ENCODE results near the gene CDH20. TPM values are rescaled to one million over a fixed set of nuclear protein-coding genes. Genes with fewer than 3 reads are reported as not detected.

Gene CDH20
- total and polyA plus RNA-seq, 4 donors: 0.02 to 0.11 (median 0.07) TPM; not detected in 1

DNA sequence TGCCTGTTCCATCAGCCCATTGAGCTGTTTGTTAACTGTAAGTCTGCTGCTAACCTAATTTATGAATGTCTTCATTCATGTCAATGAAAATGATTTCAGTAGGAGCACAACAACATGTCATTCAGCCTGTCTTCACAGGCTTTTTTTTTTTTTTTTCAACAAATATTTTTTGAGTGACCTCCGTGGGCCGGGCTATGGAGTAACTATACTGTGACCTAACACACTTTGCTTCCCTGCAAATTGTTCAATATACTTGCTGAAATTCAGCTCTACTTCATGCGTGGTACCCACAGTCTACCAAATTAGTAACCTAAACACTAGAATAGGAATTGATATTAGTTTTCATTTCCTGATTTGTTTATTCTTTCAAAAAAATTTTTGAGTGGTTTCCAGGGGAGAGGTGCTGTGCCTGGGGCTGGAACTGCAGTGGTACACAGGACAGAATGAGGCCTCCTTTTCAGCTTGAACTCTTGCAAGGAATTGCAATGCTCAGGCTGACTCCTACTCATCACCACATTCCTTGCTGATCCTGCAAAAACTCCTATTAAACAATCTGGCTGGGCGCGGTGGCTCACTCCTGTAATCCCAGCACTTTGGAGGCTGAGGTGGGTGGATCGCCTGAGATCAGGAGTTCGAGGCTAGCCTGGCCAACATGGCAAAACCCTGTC lies 87.1 kb downstream of the CDH20 start:
- H3K4me1 ChIP-seq (ENCODE audit: control insufficient read depth in 5 of 5, insufficient read depth in 5 of 5, low read length in 5 of 5): no peaks in the 10 kb centered on the region
- no peaks in the 10 kb centered on the region for H3K36me3 ChIP-seq (ENCODE audit: control insufficient read depth in 4 of 4, insufficient read depth in 4 of 4, low read length in 4 of 4)
- peaks cover 0 to 4% (median under 1%) of the 10 kb centered on the region in 4 donors for H3K9me3 ChIP-seq (ENCODE audit: control insufficient read depth in 4 of 4, insufficient read depth in 3 of 4, low read length in 3 of 4)
- DNase-seq (no peak), ATAC-seq (ENCODE audit: insufficient read depth, low FRiP score) (no peak)
- H3K27ac ChIP-seq (ENCODE audit: low read depth in 1 of 2, low read length in 1 of 2): no peak overlapping the region
- no peaks in the 10 kb centered on the region for H3K27me3 ChIP-seq (ENCODE audit: control insufficient read depth in 3 of 3, insufficient read depth in 3 of 3, low read length in 2 of 3)
- no peak overlapping the region for H3K9ac ChIP-seq (ENCODE audit: insufficient read depth in 1 of 2, low read length in 2 of 2)
- no peak overlapping the region for H3K4me3 ChIP-seq
- TF ChIP-seq, protein P1, sequence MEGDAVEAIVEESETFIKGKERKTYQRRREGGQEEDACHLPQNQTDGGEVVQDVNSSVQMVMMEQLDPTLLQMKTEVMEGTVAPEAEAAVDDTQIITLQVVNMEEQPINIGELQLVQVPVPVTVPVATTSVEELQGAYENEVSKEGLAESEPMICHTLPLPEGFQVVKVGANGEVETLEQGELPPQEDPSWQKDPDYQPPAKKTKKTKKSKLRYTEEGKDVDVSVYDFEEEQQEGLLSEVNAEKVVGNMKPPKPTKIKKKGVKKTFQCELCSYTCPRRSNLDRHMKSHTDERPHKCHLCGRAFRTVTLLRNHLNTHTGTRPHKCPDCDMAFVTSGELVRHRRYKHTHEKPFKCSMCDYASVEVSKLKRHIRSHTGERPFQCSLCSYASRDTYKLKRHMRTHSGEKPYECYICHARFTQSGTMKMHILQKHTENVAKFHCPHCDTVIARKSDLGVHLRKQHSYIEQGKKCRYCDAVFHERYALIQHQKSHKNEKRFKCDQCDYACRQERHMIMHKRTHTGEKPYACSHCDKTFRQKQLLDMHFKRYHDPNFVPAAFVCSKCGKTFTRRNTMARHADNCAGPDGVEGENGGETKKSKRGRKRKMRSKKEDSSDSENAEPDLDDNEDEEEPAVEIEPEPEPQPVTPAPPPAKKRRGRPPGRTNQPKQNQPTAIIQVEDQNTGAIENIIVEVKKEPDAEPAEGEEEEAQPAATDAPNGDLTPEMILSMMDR (IDR thresholded peaks at IDR 0.05; ENCODE audit: control extremely low read depth, extremely low read depth): no peak
- WGBS, 2 donors: 85 to 94% methylated on average over 7 of the region's 7 CpGs

DNA sequence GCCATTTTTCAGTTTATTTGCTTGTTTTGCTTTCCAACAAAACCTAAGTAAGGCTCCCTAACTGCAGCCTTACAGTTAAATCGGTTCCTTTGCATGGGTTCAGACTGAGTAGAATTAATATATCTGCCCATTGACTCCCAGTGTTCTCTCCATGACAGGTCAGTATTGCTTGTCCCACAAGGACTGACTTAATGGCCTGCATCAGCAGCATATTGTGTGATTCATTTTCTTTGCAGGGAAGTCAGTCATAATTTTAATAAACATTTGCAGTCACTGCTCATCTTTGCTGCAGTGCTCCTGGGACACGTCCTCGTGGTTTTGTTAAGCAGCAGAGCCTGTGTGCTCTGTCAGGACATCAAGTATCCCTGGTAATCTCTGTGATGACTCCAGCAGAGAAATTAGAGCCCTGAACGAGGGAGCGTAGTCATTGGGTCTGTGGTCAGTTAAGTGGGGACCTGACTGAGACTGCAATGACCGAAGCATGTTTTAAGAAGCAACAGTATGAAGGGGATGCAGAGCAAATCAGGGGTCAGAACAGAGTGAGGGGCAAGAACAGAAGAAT lies 93.3 kb downstream of the CDH20 start:
- H3K36me3 ChIP-seq (ENCODE audit: control insufficient read depth in 4 of 4, insufficient read depth in 4 of 4, low read length in 4 of 4): no peaks in the 10 kb centered on the region
- ATAC-seq (ENCODE audit: insufficient read depth, low FRiP score): no peak
- H3K27ac ChIP-seq (ENCODE audit: low read depth in 1 of 2, low read length in 1 of 2): no peak overlapping the region
- peaks cover 0 to 2% (median 0%) of the 10 kb centered on the region in 4 donors for H3K9me3 ChIP-seq (ENCODE audit: control insufficient read depth in 4 of 4, insufficient read depth in 3 of 4, low read length in 3 of 4)
- TF ChIP-seq, protein P1 (IDR thresholded peaks at IDR 0.05; ENCODE audit: control extremely low read depth, extremely low read depth): no peak
- H3K4me3 ChIP-seq: no peak overlapping the region
- no peak overlapping the region for H3K9ac ChIP-seq (ENCODE audit: insufficient read depth in 1 of 2, low read length in 2 of 2)
- no peaks in the 10 kb centered on the region for H3K27me3 ChIP-seq (ENCODE audit: control insufficient read depth in 3 of 3, insufficient read depth in 3 of 3, low read length in 2 of 3)
- H3K4me1 ChIP-seq (ENCODE audit: control insufficient read depth in 5 of 5, insufficient read depth in 5 of 5, low read length in 5 of 5): no peaks in the 10 kb centered on the region
- 79 to 85% methylated on average over 6 of the region's 6 CpGs for whole genome bisulfite sequencing, 2 donors
- no peak for DNase-seq

DNA sequence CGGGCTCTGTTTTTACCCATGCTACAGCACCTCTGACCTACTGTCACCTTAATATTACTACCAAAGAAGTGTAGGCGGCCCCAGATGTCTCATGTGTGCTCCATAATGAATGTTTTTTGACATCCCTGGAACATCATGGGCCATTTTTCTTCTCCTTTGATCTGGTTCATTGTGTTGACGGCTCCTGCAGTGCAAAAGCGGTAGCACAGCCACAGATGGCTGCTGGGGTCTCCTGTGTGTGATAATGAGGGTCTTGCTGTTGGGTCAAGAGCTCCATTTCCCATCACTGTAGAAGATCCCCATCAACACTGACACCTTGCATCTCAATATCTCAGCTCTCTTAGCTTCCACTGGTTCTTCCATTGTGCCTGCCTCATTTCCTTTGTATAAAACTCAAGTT lies 95.0 kb downstream of the CDH20 start:
- WGBS, 2 donors: 75 to 83% methylated on average over 4 of the region's 4 CpGs

More for the DNA sequence above, 95.0 kb downstream of the CDH20 start:
- Histone ChIP-seq H3K27me3 (ENCODE audit: control insufficient read depth in 3 of 3, insufficient read depth in 3 of 3, low read length in 2 of 3) (no peaks in the 10 kb centered on the region), H3K9ac (ENCODE audit: insufficient read depth in 1 of 2, low read length in 2 of 2) (no peak overlapping the region), H3K27ac (ENCODE audit: low read depth in 1 of 2, low read length in 1 of 2) (no peak overlapping the region), H3K4me3 (no peak overlapping the region), H3K9me3 (ENCODE audit: control insufficient read depth in 4 of 4, insufficient read depth in 3 of 4, low read length in 3 of 4) (peaks cover 0 to 2% (median 0%) of the 10 kb centered on the region in 4 donors), H3K4me1 (ENCODE audit: control insufficient read depth in 5 of 5, insufficient read depth in 5 of 5, low read length in 5 of 5) (no peaks in the 10 kb centered on the region), H3K36me3 (ENCODE audit: control insufficient read depth in 4 of 4, insufficient read depth in 4 of 4, low read length in 4 of 4) (no peaks in the 10 kb centered on the region)
- TF ChIP-seq, protein P1 (IDR thresholded peaks at IDR 0.05; ENCODE audit: control extremely low read depth, extremely low read depth): no peak
- DNase-seq (no peak), ATAC-seq (ENCODE audit: insufficient read depth, low FRiP score) (no peak)

All from lung (tissue), 12 donors.